ENCODE results near the gene CCT3. TPM values are rescaled to one million over a fixed set of nuclear protein-coding genes. Genes with fewer than 3 reads are reported as not detected.

The CCT3 gene
- total RNA-seq, 1 experiment from 2014 or later = 619 TPM

GRCh38 chr1:156373546-156373945 lies 35.5 kb upstream of the CCT3 start:
- DNase-seq (ENCODE audit: low read depth, low spot score) (no peak), ATAC-seq (no peak)
- Histone ChIP-seq H3K4me2 (ENCODE audit: low read length) (no peak overlapping the region), H3K36me3 (ENCODE audit: control insufficient read depth in 1 of 2, insufficient read depth in 2 of 2, low read length in 2 of 2) (no peaks in the 10 kb centered on the region), H3K9me2 (ENCODE audit: insufficient read depth) (no peaks in the 10 kb centered on the region), H2AFZ (ENCODE audit: low read depth, low read length, poor library complexity, severe bottlenecking) (no peak overlapping the region), H3K9ac (ENCODE audit: low read length) (no peak overlapping the region), H3K79me2 (ENCODE audit: insufficient read depth, low read length) (no peaks in the 10 kb centered on the region), H3K9me3 (ENCODE audit: control insufficient read depth in 1 of 2, insufficient read depth in 1 of 2, low read depth in 1 of 2, low read length in 2 of 2) (no peaks in the 10 kb centered on the region), H3K4me3 (replicated peaks in 1 of 2; ENCODE audit: low read depth in 1 of 2, low read length in 2 of 2) (no peak overlapping the region), H3K4me1 (ENCODE audit: control insufficient read depth in 1 of 2, insufficient read depth in 2 of 2, low read length in 2 of 2) (peaks cover 16 to 28% of the 10 kb centered on the region in 2 experiments), H4K20me1 (ENCODE audit: insufficient read depth) (no peaks in the 10 kb centered on the region), H3K27me3 (ENCODE audit: insufficient read depth, low read length) (no peaks in the 10 kb centered on the region), H3K27ac (ENCODE audit: low read depth, low read length) (no peak overlapping the region)
- intact Hi-C loops (cut with micrococcal nuclease) = no loop called here
- BruUV-seq (replicated peaks) = no TSS peak
- POLR2A ChIA-PET = no interaction called here
- TF ChIP-seq FOSL1 (IDR thresholded peaks at IDR 0.05; ENCODE audit: low read depth) (no peak), POLR2AphosphoS5 (IDR thresholded peaks at IDR 0.05; ENCODE audit: low read depth, low read length) (no peak), ELF1 (IDR thresholded peaks at IDR 0.05; ENCODE audit: borderline replicate concordance, low read depth) (no peak), CEBPB (IDR thresholded peaks at IDR 0.05; ENCODE audit: low read depth) (no peak), EZH2phosphoT487 (IDR thresholded peaks at IDR 0.05; ENCODE audit: borderline replicate concordance) (no peak), SIN3A (IDR thresholded peaks at IDR 0.05; ENCODE audit: low read depth) (no peak), YY1 (IDR thresholded peaks at IDR 0.05; ENCODE audit: extremely low read depth, insufficient replicate concordance, low read depth, low read length) (no peak), TCF7L2 (IDR thresholded peaks at IDR 0.05; ENCODE audit: borderline replicate concordance, extremely low read depth, insufficient read depth, insufficient read length) (no peak)
- TF ChIP-seq, protein P1, sequence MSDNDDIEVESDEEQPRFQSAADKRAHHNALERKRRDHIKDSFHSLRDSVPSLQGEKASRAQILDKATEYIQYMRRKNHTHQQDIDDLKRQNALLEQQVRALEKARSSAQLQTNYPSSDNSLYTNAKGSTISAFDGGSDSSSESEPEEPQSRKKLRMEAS (IDR thresholded peaks at IDR 0.05) = no peak
- TF ChIP-seq, protein P2, sequence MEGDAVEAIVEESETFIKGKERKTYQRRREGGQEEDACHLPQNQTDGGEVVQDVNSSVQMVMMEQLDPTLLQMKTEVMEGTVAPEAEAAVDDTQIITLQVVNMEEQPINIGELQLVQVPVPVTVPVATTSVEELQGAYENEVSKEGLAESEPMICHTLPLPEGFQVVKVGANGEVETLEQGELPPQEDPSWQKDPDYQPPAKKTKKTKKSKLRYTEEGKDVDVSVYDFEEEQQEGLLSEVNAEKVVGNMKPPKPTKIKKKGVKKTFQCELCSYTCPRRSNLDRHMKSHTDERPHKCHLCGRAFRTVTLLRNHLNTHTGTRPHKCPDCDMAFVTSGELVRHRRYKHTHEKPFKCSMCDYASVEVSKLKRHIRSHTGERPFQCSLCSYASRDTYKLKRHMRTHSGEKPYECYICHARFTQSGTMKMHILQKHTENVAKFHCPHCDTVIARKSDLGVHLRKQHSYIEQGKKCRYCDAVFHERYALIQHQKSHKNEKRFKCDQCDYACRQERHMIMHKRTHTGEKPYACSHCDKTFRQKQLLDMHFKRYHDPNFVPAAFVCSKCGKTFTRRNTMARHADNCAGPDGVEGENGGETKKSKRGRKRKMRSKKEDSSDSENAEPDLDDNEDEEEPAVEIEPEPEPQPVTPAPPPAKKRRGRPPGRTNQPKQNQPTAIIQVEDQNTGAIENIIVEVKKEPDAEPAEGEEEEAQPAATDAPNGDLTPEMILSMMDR (IDR thresholded peaks at IDR 0.05 in 2 of 3, conservative IDR thresholded peaks at IDR 0.05 in 1 of 3; ENCODE audit: borderline replicate concordance in 1 of 3, insufficient read depth in 1 of 3, low read depth in 2 of 3, low read length in 2 of 3) = no peak
- CTCF ChIA-PET = interaction anchor here (1.0 to 1.6 kb wide), 2 partner anchors 12 to 72 kb away, joined by 3 to 5 read pairs; no protein-coding TSS in a partner anchor
- RAD21 ChIA-PET (ENCODE audit: low non-redundant PET in 1 of 2, low total read pairs in 2 of 2, uncharacterized antibody in 2 of 2, unreplicated experiment in 2 of 2) = no interaction called here

Data from HCT116 (cell line).